ACC112 (cell line): ENCODE data around the gene GRM7.

Experiments used
- H2AFZ ChIP-seq: fragments of 200-600 bp; sonication (generic); one replicate; pipeline ENCODE4 v1.6.0; 2017; ENCODE audit warnings: antibody characterized with exemption, low read length; ENCODE audit not compliant: unreplicated experiment
- H3K27ac ChIP-seq: fragments of 200-600 bp; sonication (generic); 2 replicates; pipeline ENCODE4 v1.5.1; 2014; ENCODE audit warnings: low read depth, mild to moderate bottlenecking, antibody characterized with exemption, low read length, moderate library complexity
- H3K27me3 ChIP-seq: fragments of 200-600 bp; sonication (generic); 2 replicates; pipeline ENCODE4 v1.6.1; 2014; ENCODE audit warnings: mild to moderate bottlenecking, antibody characterized with exemption, low read length, moderate library complexity, mixed read lengths; ENCODE audit not compliant: insufficient read depth
- H3K36me3 ChIP-seq: fragments of 200-600 bp; sonication (generic); 2 replicates; pipeline ENCODE4 v1.6.1; 2016; ENCODE audit warnings: mild to moderate bottlenecking, antibody characterized with exemption, low read length, moderate library complexity, mixed read lengths; ENCODE audit not compliant: insufficient read depth
- H3K4me1 ChIP-seq: fragments of 200-600 bp; sonication (generic); one replicate; pipeline ENCODE4 v1.6.1; 2016; ENCODE audit warnings: low read length, mixed read lengths; ENCODE audit not compliant: insufficient read depth, unreplicated experiment, control insufficient read depth
- H3K4me3 ChIP-seq: fragments of 200-600 bp; sonication (generic); 2 replicates; pipeline ENCODE4 v1.5.1; 2014; ENCODE audit warnings: mild to moderate bottlenecking, low read depth, low read length
- H3K79me2 ChIP-seq: fragments of 200-600 bp; sonication (generic); one replicate; pipeline ENCODE4 v1.6.0; 2016; ENCODE audit warnings: low read length; ENCODE audit not compliant: control insufficient read depth, unreplicated experiment, insufficient read depth

The GRM7 gene

DNA sequence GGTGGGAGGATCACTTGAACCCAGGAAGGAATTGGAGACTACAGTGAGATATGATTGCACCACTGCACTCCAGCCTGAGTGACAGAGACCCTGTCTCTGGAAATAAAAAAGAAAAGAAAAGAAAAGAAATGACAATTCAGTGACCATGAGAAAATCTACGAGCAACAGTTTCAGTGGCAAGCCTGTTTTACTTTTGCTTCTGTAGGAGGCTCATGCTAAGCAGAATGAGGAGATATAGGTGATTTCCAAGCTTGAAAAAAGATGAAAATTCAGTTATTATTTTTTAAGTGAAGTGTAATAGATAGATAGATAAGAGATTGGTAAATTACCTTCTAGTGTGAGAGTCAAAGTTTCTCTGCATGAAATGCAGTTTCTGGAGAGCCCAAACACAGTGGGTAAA, 651.1 kb downstream of the GRM7 start:
- Histone ChIP-seq H3K36me3 (no peaks in the 10 kb centered on the region), H3K79me2 (no peaks in the 10 kb centered on the region), H3K27ac (no peak overlapping the region), H2AFZ (no peak overlapping the region), H3K4me1 (peaks cover 17% of the 10 kb centered on the region), H3K4me3 (no peak overlapping the region), H3K27me3 (no peaks in the 10 kb centered on the region)

DNA sequence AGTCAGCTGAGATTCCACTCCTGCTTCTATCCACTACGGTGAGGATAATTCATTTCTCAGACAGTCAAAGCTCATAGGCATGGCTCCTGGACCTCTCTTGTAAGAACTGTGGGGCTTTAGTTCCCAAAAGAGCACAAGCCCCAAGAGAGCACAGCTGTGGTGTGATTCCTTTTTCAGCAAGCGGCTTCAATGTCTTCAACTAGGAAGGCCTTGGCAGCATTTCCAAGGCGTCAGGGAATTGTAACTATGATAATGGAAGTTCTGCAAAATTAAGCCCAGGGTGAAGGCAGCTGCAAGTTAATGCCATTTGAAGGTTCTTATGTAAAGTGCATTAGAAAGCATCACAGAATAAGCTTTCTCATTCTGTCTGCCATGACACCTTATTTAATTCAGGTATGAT, 657.1 kb downstream of the GRM7 start:
- Histone ChIP-seq H3K4me3 (no peak overlapping the region), H3K79me2 (no peaks in the 10 kb centered on the region), H3K4me1 (no peaks in the 10 kb centered on the region), H2AFZ (no peak overlapping the region), H3K27ac (no peak overlapping the region), H3K27me3 (no peaks in the 10 kb centered on the region), H3K36me3 (no peaks in the 10 kb centered on the region)

DNA sequence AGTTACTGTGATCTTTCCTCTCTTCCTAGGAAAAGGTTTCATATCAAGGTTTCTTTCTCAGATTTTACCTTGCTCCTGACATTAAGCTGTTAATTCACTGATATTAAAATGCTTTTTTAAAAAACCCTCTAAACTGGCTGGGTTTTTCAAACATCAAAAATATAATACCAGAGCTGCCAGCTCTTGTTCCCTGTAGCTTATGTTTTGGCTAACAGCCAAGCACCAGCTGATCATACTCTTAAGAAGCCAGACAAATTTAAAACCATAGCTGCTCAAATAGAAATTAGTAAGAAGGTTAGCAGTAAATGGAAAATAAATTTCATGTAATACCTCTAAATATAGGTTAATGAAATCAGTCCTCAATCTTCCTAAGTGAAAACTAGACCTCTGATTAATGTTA, 657.5 kb downstream of the GRM7 start:
- no peaks in the 10 kb centered on the region for H3K79me2 ChIP-seq
- H3K27me3 ChIP-seq: no peaks in the 10 kb centered on the region
- no peak overlapping the region for H3K4me3 ChIP-seq
- no peak overlapping the region for H3K27ac ChIP-seq
- no peaks in the 10 kb centered on the region for H3K4me1 ChIP-seq
- no peak overlapping the region for H2AFZ ChIP-seq
- H3K36me3 ChIP-seq: no peaks in the 10 kb centered on the region

DNA sequence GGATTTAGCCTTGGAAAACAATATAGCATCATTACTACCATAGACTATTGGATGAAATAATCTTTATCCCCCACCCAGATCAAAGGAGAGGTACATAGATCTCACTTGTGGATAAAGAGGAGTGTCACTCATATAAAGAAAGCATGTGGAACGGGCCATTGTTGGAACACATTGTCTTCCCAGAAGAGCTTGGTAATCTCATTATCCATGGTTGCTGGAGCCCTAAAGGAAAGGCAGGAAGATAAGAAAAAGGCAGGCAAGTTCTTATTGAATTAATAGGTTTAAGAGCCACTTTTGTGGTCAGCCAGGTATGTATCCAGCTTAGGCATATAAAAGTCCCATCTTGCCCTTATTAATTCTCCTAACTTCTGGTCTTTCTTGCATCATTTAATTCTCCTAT, 659.1 kb downstream of the GRM7 start:
- H3K27ac ChIP-seq: no peak overlapping the region

DNA sequence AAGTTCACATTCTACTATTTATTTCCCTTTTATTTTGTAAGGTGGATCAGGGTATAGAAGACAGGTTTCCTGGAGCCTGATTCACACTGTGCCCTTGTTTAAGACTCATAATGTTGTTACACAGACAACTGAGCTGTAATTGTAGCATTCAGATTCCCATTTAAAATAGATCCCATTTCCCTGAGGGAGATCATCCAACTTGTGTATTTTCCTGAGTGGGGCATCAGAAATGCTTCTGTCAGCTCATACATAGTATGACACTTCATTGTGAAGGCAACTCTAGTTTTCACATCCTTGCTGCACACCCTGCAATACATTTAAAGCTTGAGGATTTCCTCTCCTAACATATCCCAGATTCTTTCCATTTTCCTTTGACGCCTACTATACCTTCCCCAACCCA, 659.7 kb downstream of the GRM7 start:
- H3K4me3 ChIP-seq: no peak overlapping the region
- no peaks in the 10 kb centered on the region for H3K36me3 ChIP-seq
- H2AFZ ChIP-seq: no peak overlapping the region
- H3K27ac ChIP-seq: no peak overlapping the region
- no peaks in the 10 kb centered on the region for H3K27me3 ChIP-seq
- H3K4me1 ChIP-seq: no peaks in the 10 kb centered on the region
- no peaks in the 10 kb centered on the region for H3K79me2 ChIP-seq

More for the DNA sequence above, 659.1 kb downstream of the GRM7 start:
- no peaks in the 10 kb centered on the region for H3K79me2 ChIP-seq
- H2AFZ ChIP-seq: no peak overlapping the region
- H3K4me1 ChIP-seq: no peaks in the 10 kb centered on the region
- no peaks in the 10 kb centered on the region for H3K27me3 ChIP-seq
- H3K36me3 ChIP-seq: no peaks in the 10 kb centered on the region
- no peak overlapping the region for H3K4me3 ChIP-seq

DNA sequence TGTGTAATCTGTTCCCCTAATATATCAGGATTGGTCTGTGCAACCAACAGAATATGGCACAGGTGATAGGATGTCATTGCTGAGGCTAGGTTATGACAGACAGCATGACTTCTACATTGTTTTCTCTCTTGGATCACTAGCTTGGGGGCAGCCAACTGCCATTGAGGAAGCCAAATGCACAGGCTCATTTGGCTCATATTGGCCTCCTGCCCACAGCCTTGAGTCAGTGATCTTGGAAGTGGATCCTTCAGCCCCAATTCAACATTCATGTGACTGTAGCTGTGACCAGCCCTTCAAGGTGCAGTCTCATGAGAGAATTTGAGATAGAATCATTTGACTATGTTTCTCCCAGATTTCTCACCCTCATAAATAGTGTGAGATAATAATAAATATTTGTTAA, 675.6 kb downstream of the GRM7 start:
- no peaks in the 10 kb centered on the region for H3K79me2 ChIP-seq
- no peaks in the 10 kb centered on the region for H3K4me1 ChIP-seq
- H2AFZ ChIP-seq: no peak overlapping the region
- H3K36me3 ChIP-seq: no peaks in the 10 kb centered on the region
- H3K4me3 ChIP-seq: no peak overlapping the region
- no peak overlapping the region for H3K27ac ChIP-seq
- no peaks in the 10 kb centered on the region for H3K27me3 ChIP-seq

DNA sequence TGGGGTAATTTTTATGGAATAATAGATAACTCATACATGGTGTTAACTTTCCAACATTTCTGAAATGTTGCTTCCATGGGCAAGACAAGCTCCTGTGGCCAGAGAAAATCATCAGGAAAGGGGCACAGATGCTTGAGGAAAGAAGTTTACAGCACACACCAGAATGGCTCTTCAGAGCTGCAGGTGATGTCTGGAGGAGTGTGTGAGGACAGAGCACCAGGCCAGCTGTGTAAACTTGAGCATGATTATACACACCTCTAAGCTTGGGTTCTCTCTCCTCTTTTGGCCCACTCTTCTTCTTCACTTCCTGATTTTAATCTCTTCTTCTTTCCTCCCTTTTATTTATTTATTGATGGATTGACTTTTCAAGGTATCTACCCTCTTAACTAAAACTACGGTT, 676.0 kb downstream of the GRM7 start:
- Histone ChIP-seq H3K4me3 (no peak overlapping the region), H3K27me3 (no peaks in the 10 kb centered on the region), H3K36me3 (no peaks in the 10 kb centered on the region), H3K79me2 (no peaks in the 10 kb centered on the region), H3K27ac (no peak overlapping the region), H2AFZ (no peak overlapping the region), H3K4me1 (no peaks in the 10 kb centered on the region)

DNA sequence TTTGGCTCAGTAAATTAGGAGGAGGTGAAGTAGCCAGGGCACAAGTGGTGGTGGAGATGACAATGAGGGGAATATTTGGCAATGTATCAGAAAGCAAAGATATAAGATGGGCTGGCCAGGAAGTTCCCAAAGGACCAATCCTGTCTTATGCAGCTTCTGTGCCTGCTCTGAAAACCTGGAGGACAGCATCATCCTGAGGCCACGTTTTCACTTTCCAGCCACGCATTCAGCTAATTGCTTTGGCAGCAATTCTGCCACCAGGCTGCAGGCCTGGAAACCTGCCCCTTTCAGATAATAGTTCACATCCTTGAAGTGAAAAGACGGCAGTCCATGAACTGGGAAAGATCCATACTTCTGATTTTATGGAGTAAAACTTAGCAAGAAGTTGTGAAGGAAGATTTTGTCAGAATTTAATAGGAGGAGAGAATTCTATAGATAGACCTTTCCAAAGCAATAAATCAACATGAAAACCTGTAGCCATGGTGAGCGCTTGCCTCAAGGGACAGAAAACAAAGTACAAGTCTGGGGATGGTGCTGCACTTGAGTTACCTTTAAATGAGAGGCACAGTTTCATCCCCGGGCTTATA, 682.5 kb downstream of the GRM7 start:
- no peak overlapping the region for H3K27ac ChIP-seq
- no peaks in the 10 kb centered on the region for H3K4me1 ChIP-seq
- no peak overlapping the region for H3K4me3 ChIP-seq
- H3K79me2 ChIP-seq: no peaks in the 10 kb centered on the region
- no peak overlapping the region for H2AFZ ChIP-seq
- no peaks in the 10 kb centered on the region for H3K36me3 ChIP-seq
- H3K27me3 ChIP-seq: no peaks in the 10 kb centered on the region

DNA sequence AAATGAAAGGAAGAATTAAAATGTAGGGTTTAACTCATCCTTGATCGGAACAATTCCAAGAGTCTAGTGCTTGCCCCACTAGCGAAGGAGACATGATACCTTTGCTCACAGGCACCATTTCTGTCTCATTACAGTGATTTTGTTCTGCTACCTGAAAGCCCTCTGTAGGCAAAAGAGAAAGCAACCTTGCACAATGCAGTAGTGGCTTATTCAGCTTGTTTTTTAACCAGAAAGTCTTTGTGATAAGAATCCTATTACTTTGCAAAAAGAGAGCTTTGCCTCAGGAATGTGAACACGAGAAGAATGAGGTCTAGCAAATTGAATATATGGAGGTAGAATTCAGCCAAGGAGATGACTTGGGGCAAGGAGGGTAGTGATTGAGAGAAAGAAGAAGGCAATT, 684.4 kb downstream of the GRM7 start:
- Histone ChIP-seq H3K4me3 (no peak overlapping the region), H3K4me1 (no peaks in the 10 kb centered on the region), H3K27me3 (no peaks in the 10 kb centered on the region), H3K27ac (no peak overlapping the region), H3K79me2 (no peaks in the 10 kb centered on the region), H3K36me3 (no peaks in the 10 kb centered on the region), H2AFZ (no peak overlapping the region)

DNA sequence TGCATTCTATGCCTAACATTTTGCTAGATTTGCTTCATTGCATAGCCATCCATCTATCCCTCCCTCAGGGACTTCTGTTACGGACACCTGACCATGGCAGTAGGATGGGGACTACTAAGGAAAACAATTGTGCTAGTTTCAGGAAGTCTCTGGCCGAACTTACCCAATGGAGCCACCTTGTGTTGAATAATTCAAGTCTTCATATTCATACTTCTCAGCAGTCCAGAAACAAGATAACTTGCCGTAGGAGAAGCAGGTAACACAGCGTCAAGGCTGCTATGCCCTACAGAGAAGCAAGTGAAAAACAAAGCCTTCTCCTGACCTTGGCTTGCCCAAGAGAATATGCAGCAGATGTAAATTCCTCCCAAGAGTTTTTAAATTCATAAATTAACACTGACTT, 685.3 kb downstream of the GRM7 start:
- Histone ChIP-seq H3K79me2 (no peaks in the 10 kb centered on the region), H3K27ac (no peak overlapping the region), H2AFZ (no peak overlapping the region), H3K4me1 (no peaks in the 10 kb centered on the region), H3K4me3 (no peak overlapping the region), H3K27me3 (no peaks in the 10 kb centered on the region), H3K36me3 (no peaks in the 10 kb centered on the region)

DNA sequence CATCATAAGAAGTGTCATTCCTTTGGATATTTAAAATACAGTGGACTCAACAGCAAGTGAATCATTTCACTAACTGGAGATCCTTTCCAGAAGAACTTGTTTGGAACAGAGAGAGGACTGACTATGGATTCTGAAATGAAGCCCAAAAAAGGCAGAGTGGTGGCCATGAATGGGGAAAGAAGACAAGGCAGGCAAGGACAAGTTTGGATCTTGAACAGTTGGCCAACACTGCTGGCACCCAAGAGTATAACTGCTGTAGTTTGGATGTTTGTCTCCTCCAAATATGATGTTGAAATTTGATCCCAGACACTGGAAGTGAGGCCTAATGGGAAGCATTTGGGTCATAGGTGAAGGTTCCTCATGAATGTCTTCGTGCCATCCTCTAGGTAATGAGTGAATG, 686.9 kb downstream of the GRM7 start:
- H3K4me3 ChIP-seq: no peak overlapping the region
- H2AFZ ChIP-seq: no peak overlapping the region
- H3K27me3 ChIP-seq: no peaks in the 10 kb centered on the region
- H3K79me2 ChIP-seq: no peaks in the 10 kb centered on the region
- no peaks in the 10 kb centered on the region for H3K4me1 ChIP-seq
- no peaks in the 10 kb centered on the region for H3K36me3 ChIP-seq
- H3K27ac ChIP-seq: no peak overlapping the region
